Measurements from ENCODE around the gene PRIMA1.

DNA sequence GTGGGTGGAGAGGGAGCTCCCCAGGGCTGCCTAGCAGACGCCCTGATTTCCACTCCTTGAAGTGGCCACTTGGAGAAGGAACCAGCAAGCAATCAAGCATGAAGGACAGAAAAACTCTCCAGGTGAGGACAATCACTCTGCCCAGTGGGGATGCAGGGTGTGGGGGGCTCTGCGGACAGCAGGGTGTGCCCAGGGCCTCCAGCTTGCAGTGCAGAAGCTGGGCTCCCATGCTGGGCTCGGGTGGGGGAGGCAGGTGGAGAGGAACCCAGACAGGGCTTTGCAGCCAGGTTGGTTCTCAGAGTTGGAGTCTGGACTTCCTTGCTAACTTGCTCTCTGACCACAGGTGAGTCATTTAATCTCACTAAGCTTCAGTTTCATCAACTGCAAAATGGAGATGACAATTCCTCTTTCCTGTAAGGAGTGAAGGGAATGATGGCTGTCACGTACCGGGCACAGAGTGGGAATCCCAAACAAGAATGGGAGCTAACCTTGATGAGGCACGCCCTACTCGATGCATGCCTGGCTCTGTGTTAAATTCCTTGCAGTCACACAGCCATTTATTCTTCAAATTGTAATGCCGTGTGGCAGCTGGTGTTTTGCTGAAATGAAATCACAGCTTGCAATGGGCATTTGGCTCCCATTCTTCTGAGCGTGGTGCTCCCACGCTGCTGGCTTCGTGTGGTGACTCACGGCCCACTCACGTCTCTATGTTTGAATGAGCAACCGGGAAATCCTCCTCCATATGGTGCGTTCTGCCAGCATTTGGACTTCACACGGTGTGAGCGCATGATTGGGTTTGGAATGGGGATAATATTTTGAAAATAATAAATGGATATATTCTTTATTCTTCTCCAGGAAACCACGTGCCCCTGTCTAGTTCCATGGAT is 75.2 kb downstream of the PRIMA1 start:
- TF ChIP-seq, protein P1, sequence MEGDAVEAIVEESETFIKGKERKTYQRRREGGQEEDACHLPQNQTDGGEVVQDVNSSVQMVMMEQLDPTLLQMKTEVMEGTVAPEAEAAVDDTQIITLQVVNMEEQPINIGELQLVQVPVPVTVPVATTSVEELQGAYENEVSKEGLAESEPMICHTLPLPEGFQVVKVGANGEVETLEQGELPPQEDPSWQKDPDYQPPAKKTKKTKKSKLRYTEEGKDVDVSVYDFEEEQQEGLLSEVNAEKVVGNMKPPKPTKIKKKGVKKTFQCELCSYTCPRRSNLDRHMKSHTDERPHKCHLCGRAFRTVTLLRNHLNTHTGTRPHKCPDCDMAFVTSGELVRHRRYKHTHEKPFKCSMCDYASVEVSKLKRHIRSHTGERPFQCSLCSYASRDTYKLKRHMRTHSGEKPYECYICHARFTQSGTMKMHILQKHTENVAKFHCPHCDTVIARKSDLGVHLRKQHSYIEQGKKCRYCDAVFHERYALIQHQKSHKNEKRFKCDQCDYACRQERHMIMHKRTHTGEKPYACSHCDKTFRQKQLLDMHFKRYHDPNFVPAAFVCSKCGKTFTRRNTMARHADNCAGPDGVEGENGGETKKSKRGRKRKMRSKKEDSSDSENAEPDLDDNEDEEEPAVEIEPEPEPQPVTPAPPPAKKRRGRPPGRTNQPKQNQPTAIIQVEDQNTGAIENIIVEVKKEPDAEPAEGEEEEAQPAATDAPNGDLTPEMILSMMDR (IDR thresholded peaks at IDR 0.05), result no peak
- no peak for TF ChIP-seq POLR2A (IDR thresholded peaks at IDR 0.05)
